ENCODE measurements around the gene FBXL22.

FBXL22 gene

DNA sequence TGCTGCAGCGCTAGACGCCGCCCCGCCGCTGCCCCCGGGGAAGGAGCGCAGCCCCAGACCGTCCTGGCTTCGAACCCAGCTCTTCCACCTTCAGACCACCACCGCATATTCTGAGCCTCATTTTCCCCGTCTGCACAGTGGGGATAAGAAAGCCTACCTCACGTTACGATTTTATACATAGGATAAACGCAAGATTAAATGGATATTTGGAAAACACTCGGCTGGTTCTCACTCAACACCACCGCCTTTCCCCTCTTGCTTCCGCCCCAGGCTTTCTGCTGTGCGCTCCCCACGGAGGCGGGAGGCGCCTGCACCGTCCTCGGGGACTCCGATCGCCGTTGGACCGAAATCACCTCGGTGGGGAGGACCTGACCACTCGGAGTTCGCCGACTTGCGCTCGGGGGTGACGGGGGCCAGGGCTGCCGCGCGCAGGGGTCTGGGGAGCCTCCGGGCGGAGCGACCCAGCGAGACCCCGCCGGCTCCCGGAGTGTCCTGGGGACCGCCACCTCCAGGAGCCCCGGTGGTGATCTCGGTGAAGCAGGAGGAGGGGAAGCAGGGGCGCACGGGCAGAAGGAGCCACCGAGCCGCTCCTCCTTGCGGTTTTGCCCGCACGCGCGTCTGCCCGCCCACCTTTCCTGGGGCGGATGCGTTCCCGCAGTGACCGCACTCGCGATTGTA lies 4.0 kb downstream of the FBXL22 start (continued):
- TF ChIP-seq, protein P1, sequence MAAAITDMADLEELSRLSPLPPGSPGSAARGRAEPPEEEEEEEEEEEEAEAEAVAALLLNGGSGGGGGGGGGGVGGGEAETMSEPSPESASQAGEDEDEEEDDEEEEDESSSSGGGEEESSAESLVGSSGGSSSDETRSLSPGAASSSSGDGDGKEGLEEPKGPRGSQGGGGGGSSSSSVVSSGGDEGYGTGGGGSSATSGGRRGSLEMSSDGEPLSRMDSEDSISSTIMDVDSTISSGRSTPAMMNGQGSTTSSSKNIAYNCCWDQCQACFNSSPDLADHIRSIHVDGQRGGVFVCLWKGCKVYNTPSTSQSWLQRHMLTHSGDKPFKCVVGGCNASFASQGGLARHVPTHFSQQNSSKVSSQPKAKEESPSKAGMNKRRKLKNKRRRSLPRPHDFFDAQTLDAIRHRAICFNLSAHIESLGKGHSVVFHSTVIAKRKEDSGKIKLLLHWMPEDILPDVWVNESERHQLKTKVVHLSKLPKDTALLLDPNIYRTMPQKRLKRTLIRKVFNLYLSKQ (tag by site-specific recombination; IDR thresholded peaks at IDR 0.05; ENCODE audit: borderline replicate concordance), result no peak
- TF ChIP-seq, protein P2, sequence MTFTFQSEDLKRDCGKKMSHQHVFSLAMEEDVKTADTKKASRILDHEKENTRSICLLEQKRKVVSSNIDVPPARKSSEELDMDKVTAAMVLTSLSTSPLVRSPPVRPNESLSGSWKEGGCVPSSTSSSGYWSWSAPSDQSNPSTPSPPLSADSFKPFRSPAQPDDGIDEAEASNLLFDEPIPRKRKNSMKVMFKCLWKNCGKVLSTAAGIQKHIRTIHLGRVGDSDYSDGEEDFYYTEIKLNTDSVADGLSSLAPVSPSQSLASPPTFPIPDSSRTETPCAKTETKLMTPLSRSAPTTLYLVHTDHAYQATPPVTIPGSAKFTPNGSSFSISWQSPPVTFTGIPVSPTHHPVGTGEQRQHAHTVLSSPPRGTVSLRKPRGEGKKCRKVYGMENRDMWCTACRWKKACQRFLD (tag by site-specific recombination; IDR thresholded peaks at IDR 0.05), result no peak
- TF ChIP-seq ZBTB21 (tag by site-specific recombination; IDR thresholded peaks at IDR 0.05) (no peak), ZNF391 (tag by site-specific recombination; IDR thresholded peaks at IDR 0.05; ENCODE audit: borderline replicate concordance, low read depth) (no peak), ZNF302 (tag by site-specific recombination; IDR thresholded peaks at IDR 0.05; ENCODE audit: low read depth) (no peak), ZNF16 (tag by site-specific recombination; IDR thresholded peaks at IDR 0.05; ENCODE audit: low read depth) (no peak), ZNF473 (tag by site-specific recombination; IDR thresholded peaks at IDR 0.05) (no peak), KLF9 (tag by site-specific recombination; IDR thresholded peaks at IDR 0.05; ENCODE audit: low read depth) (peak; percentile 63), ZNF214 (tag by site-specific recombination; IDR thresholded peaks at IDR 0.05; ENCODE audit: borderline replicate concordance) (no peak), ZNF324 (tag by site-specific recombination; IDR thresholded peaks at IDR 0.05) (no peak), INSM2 (tag by site-specific recombination; IDR thresholded peaks at IDR 0.05) (no peak), SP2 (tag by site-specific recombination; IDR thresholded peaks at IDR 0.05) (no peak), ZNF664 (tag by site-specific recombination; IDR thresholded peaks at IDR 0.05) (no peak), TRIM28 (IDR thresholded peaks at IDR 0.05; ENCODE audit: borderline replicate concordance, low read length) (no peak), HOXA7 (CRISPR knock-in tag; IDR thresholded peaks at IDR 0.05; ENCODE audit: borderline replicate concordance) (no peak), ZNF2 (tag by site-specific recombination; IDR thresholded peaks at IDR 0.05) (no peak), ZNF530 (tag by site-specific recombination; IDR thresholded peaks at IDR 0.05; ENCODE audit: low read depth) (no peak), ZNF266 (tag by site-specific recombination; IDR thresholded peaks at IDR 0.05; ENCODE audit: low read depth) (no peak), ZNF112 (tag by site-specific recombination; IDR thresholded peaks at IDR 0.05) (no peak), EGR2 (tag by site-specific recombination; IDR thresholded peaks at IDR 0.05; ENCODE audit: low read depth) (no peak), GLIS1 (tag by site-specific recombination; IDR thresholded peaks at IDR 0.05) (0 out of 2 replicates have a peak, but pooled peaks have one; percentile 8), ZNF248 (tag by site-specific recombination; IDR thresholded peaks at IDR 0.05) (no peak), ZNF585B (tag by site-specific recombination; IDR thresholded peaks at IDR 0.05) (no peak), ZNF341 (tag by site-specific recombination; IDR thresholded peaks at IDR 0.05; ENCODE audit: low read depth) (peak; percentile 95), ZIC2 (tag by site-specific recombination; IDR thresholded peaks at IDR 0.05) (peak; percentile 78), MYNN (tag by site-specific recombination; IDR thresholded peaks at IDR 0.05; ENCODE audit: borderline replicate concordance) (no peak), ZSCAN30 (tag by site-specific recombination; IDR thresholded peaks at IDR 0.05) (no peak), ZNF830 (tag by site-specific recombination; IDR thresholded peaks at IDR 0.05; ENCODE audit: low read depth) (no peak), ZNF501 (tag by site-specific recombination; IDR thresholded peaks at IDR 0.05) (peak; percentile 56; the same call in 1 of the 2 replicates), ZNF549 (tag by site-specific recombination; IDR thresholded peaks at IDR 0.05) (no peak)
- TF ChIP-seq, protein P3, sequence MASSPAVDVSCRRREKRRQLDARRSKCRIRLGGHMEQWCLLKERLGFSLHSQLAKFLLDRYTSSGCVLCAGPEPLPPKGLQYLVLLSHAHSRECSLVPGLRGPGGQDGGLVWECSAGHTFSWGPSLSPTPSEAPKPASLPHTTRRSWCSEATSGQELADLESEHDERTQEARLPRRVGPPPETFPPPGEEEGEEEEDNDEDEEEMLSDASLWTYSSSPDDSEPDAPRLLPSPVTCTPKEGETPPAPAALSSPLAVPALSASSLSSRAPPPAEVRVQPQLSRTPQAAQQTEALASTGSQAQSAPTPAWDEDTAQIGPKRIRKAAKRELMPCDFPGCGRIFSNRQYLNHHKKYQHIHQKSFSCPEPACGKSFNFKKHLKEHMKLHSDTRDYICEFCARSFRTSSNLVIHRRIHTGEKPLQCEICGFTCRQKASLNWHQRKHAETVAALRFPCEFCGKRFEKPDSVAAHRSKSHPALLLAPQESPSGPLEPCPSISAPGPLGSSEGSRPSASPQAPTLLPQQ (tag by site-specific recombination; IDR thresholded peaks at IDR 0.05), result no peak
